HG02970 (cell line): ENCODE measurements around the gene PPP4C.

Experiments used
- ATAC-seq: cut with Tn5 transposase; IDR thresholded peaks from one replicate; pipeline ENCODE4 v1.9.1; 2021; ENCODE audit warnings: mild to moderate bottlenecking, moderate library complexity, moderate number of reproducible peaks; ENCODE audit not compliant: unreplicated experiment, low FRiP score

The PPP4C gene

GRCh38 chr16:30054451-30054850 lies 21.3 kb upstream of the PPP4C start:
- no peak for ATAC-seq

DNA sequence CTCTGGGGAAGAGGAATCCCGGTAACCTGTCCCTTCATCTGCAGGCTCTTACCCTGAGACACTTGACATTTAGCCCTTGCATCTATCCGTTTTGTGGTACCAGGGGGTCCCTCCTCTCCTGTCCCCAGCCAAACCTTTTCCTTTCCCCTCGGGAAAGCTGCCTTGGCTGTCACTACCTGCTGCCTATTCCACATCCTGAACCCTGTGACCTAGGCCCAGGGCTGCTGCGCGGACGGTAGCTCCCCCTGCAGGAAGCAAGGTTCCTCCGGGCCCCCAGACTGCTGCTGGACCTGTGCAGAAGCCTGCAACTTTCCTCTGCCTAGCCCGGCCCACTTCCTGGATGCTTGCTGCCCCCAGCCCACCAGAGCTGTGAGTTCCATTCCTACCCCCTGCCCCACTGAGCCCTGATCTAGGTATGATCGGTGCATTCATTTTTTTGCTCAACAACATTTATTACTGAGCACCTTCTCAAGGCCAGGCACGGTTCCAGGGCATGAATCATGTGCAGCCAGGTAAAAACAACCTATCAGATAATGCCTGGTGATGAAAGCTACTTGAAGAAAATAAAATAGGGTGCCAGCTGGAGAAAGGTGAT lies 20.7 kb upstream of the PPP4C start:
- ATAC-seq = no peak

GRCh38 chr16:30060346-30060745 lies 15.4 kb upstream of the PPP4C start:
- no peak for ATAC-seq

- ATAC-seq = no peak
Observed at GRCh38 chr16:30060836-30061554, 14.8 kb upstream of the PPP4C start.

DNA sequence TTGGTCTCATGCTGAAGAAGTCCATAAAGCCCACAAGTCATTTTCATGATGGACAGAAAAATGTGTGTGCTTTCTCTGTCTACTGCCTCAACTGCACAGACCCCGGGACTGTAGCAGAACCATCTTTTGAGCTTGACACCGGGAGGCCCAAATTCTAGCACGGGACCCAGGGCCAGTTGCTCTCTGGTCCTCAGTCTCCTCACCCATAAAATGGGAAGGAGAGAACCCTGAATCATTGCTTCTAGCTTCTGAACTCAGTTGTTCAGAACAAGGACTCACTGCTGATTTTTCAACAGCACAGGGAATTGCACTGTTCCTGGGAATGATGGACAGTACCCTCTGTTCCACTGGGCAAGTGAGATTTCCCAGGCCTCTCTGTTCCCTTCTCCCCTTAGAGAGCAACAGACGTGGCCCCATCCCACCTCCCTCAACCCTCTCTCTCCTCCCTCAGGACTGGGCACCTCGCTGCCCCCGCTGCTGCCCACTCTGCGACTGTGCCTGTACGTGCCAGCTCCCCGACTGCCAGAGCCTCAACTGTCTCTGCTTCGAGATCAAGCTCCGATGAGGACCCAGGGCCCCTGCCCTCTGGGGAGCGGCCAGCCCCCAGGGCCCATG lies 12.4 kb upstream of the PPP4C start:
- no peak for ATAC-seq

GRCh38 chr16:30063893-30064728 lies 11.7 kb upstream of the PPP4C start:
- ATAC-seq = peak; percentile 29

GRCh38 chr16:30064729-30065101 lies 11.1 kb upstream of the PPP4C start:
- no peak for ATAC-seq

- peak; percentile 70 for ATAC-seq
Observed at GRCh38 chr16:30065102-30065942, 10.5 kb upstream of the PPP4C start, which contains the start of gene ALDOA. ALDOA (plus strand) TSS chr16:30065760; CDS start chr16:30066898, 1,138 bp downstream.

GRCh38 chr16:30065943-30066760 lies 9.6 kb upstream of the PPP4C start:
- no peak for ATAC-seq

- ATAC-seq = no peak
Observed at GRCh38 chr16:30066761-30067583, 8.8 kb upstream of the PPP4C start.

- ATAC-seq = no peak
Observed at GRCh38 chr16:30067584-30067916, 8.2 kb upstream of the PPP4C start.

GRCh38 chr16:30068333-30068732 lies 7.5 kb upstream of the PPP4C start:
- no peak for ATAC-seq

DNA sequence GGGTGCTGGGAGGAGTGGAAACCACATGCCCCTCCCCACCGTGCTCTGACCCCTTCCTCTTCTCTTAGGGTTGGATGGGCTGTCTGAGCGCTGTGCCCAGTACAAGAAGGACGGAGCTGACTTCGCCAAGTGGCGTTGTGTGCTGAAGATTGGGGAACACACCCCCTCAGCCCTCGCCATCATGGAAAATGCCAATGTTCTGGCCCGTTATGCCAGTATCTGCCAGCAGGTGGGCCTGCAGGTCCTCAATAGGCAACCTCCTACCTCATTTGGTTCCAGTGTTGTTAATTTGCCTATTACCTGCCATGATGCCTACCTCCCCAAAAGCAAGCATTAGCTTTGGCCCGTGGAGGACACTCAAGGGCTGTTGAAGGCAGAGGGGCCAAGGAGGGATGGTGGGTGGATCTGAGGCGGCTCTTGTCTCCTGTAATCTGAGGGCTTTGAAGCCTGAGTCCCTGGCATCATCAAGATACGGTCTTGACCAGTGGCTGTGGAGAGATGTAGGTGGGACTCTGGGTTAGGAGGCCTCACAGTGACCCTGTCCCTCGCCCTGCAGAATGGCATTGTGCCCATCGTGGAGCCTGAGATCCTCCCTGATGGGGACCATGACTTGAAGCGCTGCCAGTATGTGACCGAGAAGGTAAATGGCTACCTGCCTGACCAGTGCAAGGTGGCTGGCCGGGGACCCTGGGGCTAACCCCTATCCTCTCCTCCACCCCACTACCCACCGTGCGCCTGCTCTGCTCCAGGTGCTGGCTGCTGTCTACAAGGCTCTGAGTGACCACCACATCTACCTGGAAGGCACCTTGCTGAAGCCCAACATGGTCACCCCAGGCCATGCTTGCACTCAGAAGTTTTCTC lies 6.8 kb upstream of the PPP4C start:
- no peak for ATAC-seq

GRCh38 chr16:30069611-30070462 lies 6.0 kb upstream of the PPP4C start:
- ATAC-seq = no peak

GRCh38 chr16:30070490-30070889 lies 5.3 kb upstream of the PPP4C start:
- no peak for ATAC-seq

GRCh38 chr16:30076276-30076791 lies 540 bp downstream of the PPP4C start:
- ATAC-seq = peak; percentile 19
